Kasumi-1 (cell line): Measurements from ENCODE around the gene CTNNA3.

Experiments used
- DNase-seq, 2 experiments: peaks; one replicate each; lab custom pipeline; 2025; lab: John Stamatoyannopoulos, UW

Gene CTNNA3

GRCh38 chr10:66862687-66863258 lies 833.2 kb downstream of the CTNNA3 start:
- DNase-seq = no peak

- no peak for DNase-seq
Measured at GRCh38 chr10:66860376-66860945, 835.5 kb downstream of the CTNNA3 start.

GRCh38 chr10:66852811-66853210 lies 843.2 kb downstream of the CTNNA3 start:
- no peak for DNase-seq

- DNase-seq = no peak
Measured at GRCh38 chr10:66848856-66849255, 847.1 kb downstream of the CTNNA3 start.

- no peak for DNase-seq
Measured at GRCh38 chr10:66844176-66844942, 851.6 kb downstream of the CTNNA3 start.

GRCh38 chr10:66843396-66843795 lies 852.6 kb downstream of the CTNNA3 start:
- no peak for DNase-seq

- DNase-seq = no peak
Measured at GRCh38 chr10:66842867-66843266, 853.1 kb downstream of the CTNNA3 start.

GRCh38 chr10:66842371-66842770 lies 853.6 kb downstream of the CTNNA3 start:
- DNase-seq = no peak

GRCh38 chr10:66838656-66839055 lies 857.3 kb downstream of the CTNNA3 start:
- DNase-seq = no peak

- DNase-seq = no peak
Measured at GRCh38 chr10:66837990-66838389, 858.0 kb downstream of the CTNNA3 start.

GRCh38 chr10:66837335-66837734 lies 858.7 kb downstream of the CTNNA3 start:
- no peak for DNase-seq

- DNase-seq = no peak
Measured at GRCh38 chr10:66836771-66837170, 859.2 kb downstream of the CTNNA3 start.

GRCh38 chr10:66836057-66836456 lies 859.9 kb downstream of the CTNNA3 start:
- no peak for DNase-seq

- DNase-seq = no peak
Measured at GRCh38 chr10:66835400-66835799, 860.6 kb downstream of the CTNNA3 start.

- DNase-seq = no peak
Measured at GRCh38 chr10:66834802-66835201, 861.2 kb downstream of the CTNNA3 start.

GRCh38 chr10:66833861-66834260 lies 862.1 kb downstream of the CTNNA3 start:
- no peak for DNase-seq

GRCh38 chr10:66832781-66833422 lies 863.1 kb downstream of the CTNNA3 start:
- no peak for DNase-seq

GRCh38 chr10:66828957-66829356 lies 867.0 kb downstream of the CTNNA3 start:
- no peak for DNase-seq

GRCh38 chr10:66827353-66827752 lies 868.6 kb downstream of the CTNNA3 start:
- no peak for DNase-seq

GRCh38 chr10:66823301-66823700 lies 872.7 kb downstream of the CTNNA3 start:
- no peak for DNase-seq

GRCh38 chr10:66822801-66823200 lies 873.2 kb downstream of the CTNNA3 start:
- peak; percentile 48 to 52 for DNase-seq

- no peak for DNase-seq
Measured at GRCh38 chr10:66819691-66820090, 876.3 kb downstream of the CTNNA3 start.

- DNase-seq = no peak
Measured at GRCh38 chr10:66813122-66813521, 882.9 kb downstream of the CTNNA3 start.
